K562 (cell line): Measurements from ENCODE around the gene BRD3. TPM values are rescaled to one million over a fixed set of nuclear protein-coding genes. Genes with fewer than 3 reads are reported as not detected.

Experiments
- ARID1B ChIP-seq: fragments of 450-650 bp; IDR thresholded peaks from 2 replicates; pipeline ENCODE4 v1.6.1; 2016; ENCODE audit warnings: antibody characterized with exemption, mild to moderate bottlenecking, inconsistent platforms
- CHAMP1 ChIP-seq: fragments of 450-650 bp; IDR thresholded peaks from 2 replicates; pipeline ENCODE4 v1.6.1; 2016; ENCODE audit warnings: mild to moderate bottlenecking
- FOXA3 ChIP-seq, 2 experiments: fragments of 450-650 bp in 1 of 2; sonication (generic) in 1 of 2; formaldehyde crosslinking; IDR thresholded peaks in 1 of 2; conservative IDR thresholded peaks in 1 of 2; 2 replicates each; pipeline versions ENCODE4 v1.4.0 to v1.8.0; 2020 to 2022; ENCODE audit warnings: mild to moderate bottlenecking in 2 of 2, missing genetic modification reagents in 1 of 2
- GABPB1 ChIP-seq: sonication (generic); formaldehyde crosslinking; IDR thresholded peaks from 2 replicates; pipeline ENCODE4 v1.8.0; 2022; ENCODE audit warnings: mild to moderate bottlenecking, missing genetic modification reagents
- HDAC8 ChIP-seq: fragments of 450-650 bp; IDR thresholded peaks from 2 replicates; pipeline ENCODE4 v1.6.1; 2016; ENCODE audit warnings: mild to moderate bottlenecking, missing genetic modification characterization, moderate library complexity, missing compliant biosample characterization
- HOMEZ ChIP-seq: fragments of 250-450 bp; sonication (Bioruptor Pico); IDR thresholded peaks from 2 replicates; pipeline ENCODE4 v1.4.0; 2020; ENCODE audit warnings: mild to moderate bottlenecking, moderate library complexity
- L3MBTL2 ChIP-seq: fragments of 450-650 bp; IDR thresholded peaks from 2 replicates; pipeline ENCODE4 v1.6.1; 2016; ENCODE audit warnings: mild to moderate bottlenecking, moderate library complexity
- MEIS2 ChIP-seq: fragments of 450-650 bp; IDR thresholded peaks from 2 replicates; pipeline ENCODE4 v1.6.1; 2014; ENCODE audit warnings: mild to moderate bottlenecking; ENCODE audit not compliant: partially characterized antibody
- MXI1 ChIP-seq: IDR thresholded peaks from 2 replicates; pipeline ENCODE4 v1.6.1; 2011; ENCODE audit warnings: low read depth, mild to moderate bottlenecking, improper control_type of control experiment, low read length
- NR0B1 ChIP-seq: fragments of 450-650 bp; IDR thresholded peaks from one replicate; pipeline ENCODE4 v1.6.1; 2018; ENCODE audit warnings: mild to moderate bottlenecking, moderate library complexity; ENCODE audit not compliant: partially characterized antibody
- STAG1 ChIP-seq: sonication (generic); formaldehyde crosslinking; IDR thresholded peaks from 2 replicates; pipeline ENCODE4 v1.5.0; 2020; ENCODE audit warnings: missing genetic modification reagents, borderline replicate concordance
- TAF7 ChIP-seq: fragments of 450-650 bp; IDR thresholded peaks from 2 replicates; pipeline ENCODE4 v1.6.1; 2016; ENCODE audit warnings: missing genetic modification characterization, missing compliant biosample characterization
- THAP12 ChIP-seq: fragments of 250-450 bp; sonication (Bioruptor Pico); IDR thresholded peaks from 2 replicates; pipeline ENCODE4 v1.9.0; 2021; ENCODE audit warnings: mild to moderate bottlenecking, inconsistent platforms
- ZNF280B ChIP-seq: fragments of 250-450 bp; sonication (Bioruptor Pico); IDR thresholded peaks from 2 replicates; pipeline ENCODE4 v1.5.1; 2021; ENCODE audit warnings: mild to moderate bottlenecking
- ZNF347 ChIP-seq: fragments of 450-650 bp; formaldehyde crosslinking; IDR thresholded peaks from 2 replicates; pipeline ENCODE4 v1.4.0; 2020; ENCODE audit warnings: low read depth, mild to moderate bottlenecking, moderate library complexity
- ZNF766 ChIP-seq: fragments of 200-800 bp; sonication (Bioruptor generic); conservative IDR thresholded peaks from 2 replicates; pipeline ENCODE4 v1.6.1; 2016; ENCODE audit warnings: missing genetic modification characterization, missing compliant biosample characterization
- polyA plus RNA-seq, 8 experiments: library from polyadenylated mRNA; depleted of rRNA in 4 of 8; stranded (reverse) in 5 of 8; unstranded in 3 of 8; fragments of >200 nt; fragmentation: Nextera tagmentation in 2 of 8; fragmentation: Illumina TruSeq in 1 of 8; extraction: Ambion mirVana in 2 of 8; extraction: Trizol in 1 of 8; gene quantifications; 2 replicates each; pipeline versions ENCODE4 v1.2.1 to v1.2.3, GENCODE V29; 2011 to 2014; ENCODE audit warnings: inconsistent platforms in 1 of 8, missing spikeins in 1 of 8
- total RNA-seq, 7 experiments: library from RNA; depleted of rRNA in 6 of 7; stranded (reverse); fragments of >200 nt in 6 of 7; fragmentation: Illumina TruSeq in 2 of 7; extraction: Trizol in 2 of 7; gene quantifications; 2 replicates each; pipeline versions ENCODE4 v1.2.1 to v1.2.3, GENCODE V29; 2011 to 2021; ENCODE audit warnings: low replicate concordance in 1 of 7

Gene BRD3
- total and polyA plus RNA-seq, 9 of the 15 experiments (the other 6 are each of a cell fraction or from before 2014, with no cell fraction given): 0.82 to 37.1 (median 4.2) TPM

GRCh38 chr9:134067904-134068743 is at the start of gene BRD3 (continued):
- no peak for TF ChIP-seq HOMEZ (CRISPR knock-in tag)
- TF ChIP-seq MEIS2: no peak
- no peak for TF ChIP-seq CHAMP1
- no peak for TF ChIP-seq TAF7 (tag)
- TF ChIP-seq L3MBTL2: no peak
- TF ChIP-seq FOXA3 (CRISPR knock-in tag; conservative IDR thresholded peaks at IDR 0.05 in 1 of 2, IDR thresholded peaks at IDR 0.05 in 1 of 2): 0 out of 4 replicates have a peak, but pooled peaks of 1 of the 2 experiments have one; percentile 41
- TF ChIP-seq THAP12 (CRISPR knock-in tag): no peak
- TF ChIP-seq NR0B1: no peak
- no peak for TF ChIP-seq ZNF280B (CRISPR knock-in tag)
- no peak for TF ChIP-seq HDAC8 (tag)
- no peak for TF ChIP-seq GABPB1 (CRISPR knock-in tag)
- TF ChIP-seq MXI1: no peak
- no peak for TF ChIP-seq ZNF347 (CRISPR knock-in tag)
- peak; percentile 84 for TF ChIP-seq ZNF766 (CRISPR knock-in tag)
- TF ChIP-seq ARID1B: no peak
- no peak for TF ChIP-seq STAG1 (CRISPR knock-in tag)
